Iris pigment epithelial cell (primary cell): ENCODE results near the gene CFAP299.

Experiments used
- DNase-seq: peaks from one replicate; pipeline ENCODE4 v3.0.0-alpha.2; 2011; ENCODE audit warnings: low read depth

The CFAP299 gene

DNA sequence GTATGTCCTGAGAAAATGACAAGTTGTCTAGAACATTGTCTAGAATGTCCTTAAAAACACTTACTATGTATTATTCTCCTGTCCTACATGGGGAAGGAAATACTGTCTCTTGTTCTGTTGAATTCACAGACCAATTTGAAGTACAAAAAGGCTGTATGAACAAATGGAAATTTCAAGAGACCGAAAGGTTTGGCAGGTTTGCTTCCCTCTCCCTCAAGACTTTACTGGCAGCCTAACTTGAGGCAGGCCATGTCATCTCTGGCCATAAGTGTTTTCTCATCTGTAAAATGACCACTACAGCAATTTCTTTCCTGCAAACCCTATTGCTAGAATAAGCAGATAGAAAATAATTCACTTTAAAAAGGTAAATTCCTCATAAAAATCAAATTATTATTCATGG lies 503.8 kb downstream of the CFAP299 start:
- no peak for DNase-seq

- DNase-seq: no peak
Observed at GRCh38 chr4:80839792-80840191, 504.3 kb downstream of the CFAP299 start.

GRCh38 chr4:80840396-80840795 lies 504.9 kb downstream of the CFAP299 start:
- DNase-seq: peak; percentile 60

DNA sequence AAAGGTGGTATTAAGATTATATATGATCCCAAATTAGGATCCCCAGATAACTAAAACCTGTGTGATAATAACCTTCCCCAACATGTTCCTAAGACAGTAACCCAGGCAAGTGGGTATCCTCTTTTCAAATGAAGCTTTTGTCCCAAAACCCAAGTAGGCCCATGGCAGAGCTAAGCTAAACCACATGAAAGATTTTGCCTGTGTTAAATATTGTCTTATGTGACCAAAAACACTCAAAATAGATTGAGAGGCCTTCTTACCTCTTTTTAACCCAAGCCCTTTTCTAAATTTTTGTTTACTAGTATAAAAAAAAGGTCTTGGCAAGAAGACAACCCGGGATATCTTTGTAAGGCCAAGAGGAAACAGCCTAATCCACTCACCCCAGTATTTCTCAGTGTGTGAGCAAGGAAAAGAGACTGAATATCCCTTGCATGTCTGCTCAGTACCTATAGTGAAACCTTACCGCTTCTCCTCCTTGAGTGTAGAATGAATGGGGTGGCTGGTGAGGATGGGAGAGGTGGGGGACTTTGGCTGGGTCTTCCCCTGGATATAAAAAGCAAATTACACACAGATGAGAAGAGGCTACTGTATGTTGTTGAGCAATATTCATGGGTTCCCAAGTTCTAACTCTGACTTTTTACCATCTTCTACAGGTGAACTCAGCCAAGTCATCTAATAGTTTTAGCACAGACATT lies 506.2 kb downstream of the CFAP299 start:
- peak; percentile 32 for DNase-seq

GRCh38 chr4:80846210-80846609 lies 510.7 kb downstream of the CFAP299 start:
- DNase-seq: no peak

- no peak for DNase-seq
Observed at GRCh38 chr4:80852061-80852460, 516.5 kb downstream of the CFAP299 start.

DNA sequence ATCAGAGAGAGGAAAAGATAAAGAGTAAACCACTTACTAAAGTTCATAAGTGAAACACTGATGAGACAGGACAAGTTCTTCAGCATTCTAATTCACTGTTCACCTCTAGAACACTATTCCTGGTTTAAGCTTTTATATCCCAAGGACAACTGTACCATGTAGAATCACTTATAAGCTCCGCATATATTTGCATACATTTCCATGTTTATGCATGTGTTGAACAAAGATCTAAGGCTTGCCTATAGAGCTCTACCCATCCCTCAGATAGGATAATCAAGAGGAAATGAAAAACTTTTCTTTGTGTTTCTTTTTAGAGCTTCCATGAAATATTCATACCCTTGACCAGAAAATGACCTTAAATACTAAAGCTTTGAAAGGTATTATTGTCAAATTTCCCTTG lies 538.0 kb downstream of the CFAP299 start:
- DNase-seq: no peak

DNA sequence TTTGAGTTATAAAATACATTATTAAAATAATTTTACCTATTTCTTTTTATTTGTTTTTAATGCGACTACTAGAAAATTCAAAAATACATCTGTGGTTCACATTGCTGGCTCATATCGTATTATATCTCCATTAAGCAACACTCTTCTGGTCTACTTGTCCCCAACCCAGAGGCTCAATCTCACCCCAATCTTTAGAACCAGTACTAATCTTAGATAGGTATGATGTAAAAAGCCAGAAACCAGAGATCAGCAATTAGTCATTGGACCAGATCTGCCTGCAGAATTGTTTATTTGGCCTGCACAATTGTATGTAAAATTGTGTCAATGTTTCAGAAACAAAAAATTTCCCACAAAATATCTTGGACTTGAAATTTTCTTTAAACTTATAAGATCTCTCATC lies 539.4 kb downstream of the CFAP299 start:
- DNase-seq: no peak

DNA sequence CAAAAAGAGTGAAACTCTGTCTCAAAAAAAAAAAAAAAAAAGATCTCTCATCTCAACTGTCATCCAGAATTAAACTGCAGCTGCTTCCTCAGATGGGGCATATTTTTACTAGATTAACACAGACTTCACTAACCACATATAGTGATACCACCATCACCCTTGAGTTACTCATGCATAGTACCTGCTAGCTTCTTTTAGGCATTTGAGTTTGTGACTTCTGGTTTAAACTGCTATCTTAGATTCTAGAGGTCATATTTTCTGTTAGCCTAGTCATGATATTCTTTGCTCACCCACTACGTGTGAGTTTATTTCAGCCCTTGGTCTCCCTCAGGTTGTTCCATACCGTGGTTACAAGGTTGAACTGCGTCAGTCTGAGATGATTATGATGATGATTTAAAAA lies 540.1 kb downstream of the CFAP299 start:
- DNase-seq: no peak

- DNase-seq: peak; percentile 20
Observed at GRCh38 chr4:80876810-80877209, 541.3 kb downstream of the CFAP299 start.

DNA sequence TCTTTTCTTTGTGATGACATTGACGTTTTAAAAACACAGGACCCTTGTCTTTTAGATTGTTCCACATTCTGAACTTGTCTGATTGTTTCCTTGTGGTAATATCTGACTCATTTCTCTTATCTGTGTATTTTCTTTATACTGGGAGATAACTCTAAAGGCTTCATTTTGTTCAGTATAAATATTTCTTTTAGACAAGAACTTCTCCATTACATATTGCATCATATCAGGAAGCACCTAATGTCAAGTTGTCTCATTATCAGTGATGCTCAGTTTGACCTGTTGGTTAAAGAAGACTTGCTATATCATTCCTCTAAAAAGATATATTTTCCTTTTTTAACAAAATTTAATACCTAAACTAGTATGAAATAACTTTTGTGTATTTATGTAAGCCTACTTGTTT lies 542.7 kb downstream of the CFAP299 start:
- peak; percentile 51 for DNase-seq

- DNase-seq: no peak
Observed at GRCh38 chr4:80897537-80898303, 562.2 kb downstream of the CFAP299 start.

DNA sequence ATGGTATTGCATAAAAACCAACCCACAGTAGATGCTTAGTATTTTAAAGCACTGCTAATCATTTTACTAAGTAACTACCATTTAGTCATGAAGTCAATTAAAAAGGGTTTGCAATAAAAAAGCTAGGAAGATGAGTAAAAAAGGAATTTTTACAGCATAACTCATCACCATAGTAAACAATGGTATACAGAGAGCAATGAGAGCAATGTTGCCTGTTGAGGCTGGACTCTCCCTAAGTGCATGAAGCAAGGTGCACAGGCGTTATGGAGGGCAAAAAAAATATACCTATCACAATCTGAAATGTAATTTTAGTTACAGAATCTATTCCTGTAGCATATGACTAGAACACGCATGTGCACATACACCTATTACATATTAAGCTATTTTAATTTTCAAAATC lies 565.4 kb downstream of the CFAP299 start:
- no peak for DNase-seq

DNA sequence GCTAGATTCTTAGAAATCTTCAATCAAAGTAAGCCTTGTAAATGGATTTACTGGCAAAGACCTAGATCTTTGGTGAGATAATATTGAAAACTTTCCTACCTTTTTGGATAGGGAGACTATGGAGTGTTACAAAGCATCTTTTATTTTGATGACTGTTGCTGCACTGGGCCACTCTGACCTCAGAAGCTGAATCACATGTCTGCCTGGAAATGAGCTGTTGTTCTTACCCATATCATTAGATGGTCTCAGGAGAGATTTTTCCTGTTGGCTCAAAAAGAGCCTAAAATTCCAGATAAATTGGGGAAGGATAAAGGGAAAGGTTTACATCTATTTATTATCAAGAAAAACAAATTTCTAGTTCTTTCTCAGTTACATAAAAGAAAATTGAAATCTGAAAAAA lies 567.5 kb downstream of the CFAP299 start:
- no peak for DNase-seq

DNA sequence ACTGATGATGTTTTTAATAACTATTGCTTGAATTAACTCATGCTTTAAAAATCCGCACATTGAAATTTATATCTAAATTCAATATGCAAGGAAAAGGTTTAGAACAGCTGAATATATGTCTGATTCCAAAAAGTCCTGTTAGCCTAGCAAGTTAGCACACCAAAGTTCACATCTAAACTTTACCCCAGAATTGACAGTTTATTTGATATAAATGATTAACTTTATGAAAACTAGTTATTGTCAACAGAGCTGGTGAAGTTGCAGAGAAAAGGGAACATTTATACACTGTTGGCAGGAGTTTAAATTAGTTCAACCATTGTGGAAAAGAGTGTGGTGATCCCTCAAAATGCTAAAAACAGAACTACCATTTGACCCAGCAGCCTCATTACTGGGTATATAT lies 574.4 kb downstream of the CFAP299 start:
- no peak for DNase-seq

- no peak for DNase-seq
Observed at GRCh38 chr4:80911458-80911857, 575.9 kb downstream of the CFAP299 start.

DNA sequence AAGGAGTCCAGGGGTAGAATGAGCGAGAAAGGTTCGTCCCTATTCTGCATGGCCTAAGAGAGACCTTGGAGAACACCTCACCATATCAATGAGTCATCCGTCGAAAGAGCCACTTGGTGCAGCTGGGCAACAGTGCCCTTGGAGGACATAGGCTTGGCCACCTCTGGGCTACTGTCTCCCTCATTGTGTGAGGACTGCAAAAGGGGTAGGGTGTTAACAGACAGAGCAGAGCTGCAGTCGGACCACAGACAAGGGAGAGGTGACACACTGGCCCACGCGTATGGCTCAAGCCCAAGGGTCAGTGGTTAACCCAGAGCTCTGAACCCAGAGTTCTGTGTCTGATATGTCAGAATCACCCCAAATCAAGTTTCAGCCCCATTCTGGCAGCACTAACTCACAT lies 576.8 kb downstream of the CFAP299 start:
- no peak for DNase-seq

- no peak for DNase-seq
Observed at GRCh38 chr4:80913381-80913780, 577.9 kb downstream of the CFAP299 start.

GRCh38 chr4:80916770-80917169 lies 581.2 kb downstream of the CFAP299 start:
- DNase-seq: no peak

DNA sequence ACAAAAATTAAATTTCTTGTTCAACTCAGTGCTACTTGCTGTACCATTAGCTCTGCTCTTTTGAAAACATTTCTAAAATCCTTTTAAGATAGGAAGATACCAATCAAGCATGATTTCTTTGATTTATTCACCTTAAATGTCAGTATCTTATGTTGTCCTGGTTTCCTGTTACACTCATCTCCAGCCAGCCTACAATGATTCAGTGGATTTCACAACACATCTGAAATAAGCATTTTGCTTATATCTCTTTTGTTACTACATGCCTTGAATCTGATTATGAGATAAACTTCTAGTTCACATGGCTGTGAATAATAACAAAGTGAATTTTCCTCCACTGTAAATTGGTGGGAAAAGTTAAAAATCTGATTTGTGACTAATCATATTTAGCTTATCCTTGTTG lies 582.5 kb downstream of the CFAP299 start:
- peak; percentile 86 for DNase-seq

GRCh38 chr4:80921441-80921840 lies 585.9 kb downstream of the CFAP299 start:
- DNase-seq: no peak

GRCh38 chr4:80922941-80923340 lies 587.4 kb downstream of the CFAP299 start:
- DNase-seq: no peak

GRCh38 chr4:80925293-80925692 lies 589.8 kb downstream of the CFAP299 start:
- no peak for DNase-seq

- DNase-seq: peak; percentile 38
Observed at GRCh38 chr4:80926446-80926845, 590.9 kb downstream of the CFAP299 start.
